ENCODE results near the gene TASL.
"Not testable (repeated sequence)": the region's sequence is repeated elsewhere in the genome, so short reads cannot be mapped to it uniquely, and the experiment has no call there.

The TASL gene

GRCh38 chrX:30577362-30577991 is at the start of gene TASL:
TSS of gene TASL (minus strand) at chrX:30577766. CDS start at chrX:30560355, 17,411 bp downstream.
- DNase-seq (ENCODE audit: low read depth) = no peak

- DNase-seq (ENCODE audit: low read depth) = no peak
These were observed 48.8 kb upstream of the TASL start for GRCh38 chrX:30626402-30626801.

- DNase-seq (ENCODE audit: low read depth) = no peak
These were observed 44.8 kb upstream of the TASL start for GRCh38 chrX:30622361-30622760.

GRCh38 chrX:30620980-30621618 is 43.5 kb upstream of the TASL start:
- no peak for DNase-seq (ENCODE audit: low read depth)

- DNase-seq (ENCODE audit: low read depth) = no peak
These were observed 42.6 kb upstream of the TASL start for GRCh38 chrX:30620125-30620524.

- DNase-seq (ENCODE audit: low read depth) = no peak
These were observed 40.7 kb upstream of the TASL start for GRCh38 chrX:30618160-30618765.

GRCh38 chrX:30615229-30615628 is 37.7 kb upstream of the TASL start:
- DNase-seq (ENCODE audit: low read depth) = no peak

GRCh38 chrX:30613721-30614120 is 36.2 kb upstream of the TASL start:
- no peak for DNase-seq (ENCODE audit: low read depth)

- no peak for DNase-seq (ENCODE audit: low read depth)
These were observed 34.7 kb upstream of the TASL start for GRCh38 chrX:30612250-30612655.

GRCh38 chrX:30610026-30610425 is 32.5 kb upstream of the TASL start:
- no peak for DNase-seq (ENCODE audit: low read depth)

- no peak for DNase-seq (ENCODE audit: low read depth)
These were observed 29.6 kb upstream of the TASL start for GRCh38 chrX:30607155-30607554.

- DNase-seq (ENCODE audit: low read depth) = not testable (repeated sequence)
These were observed 23.0 kb upstream of the TASL start for GRCh38 chrX:30600269-30601176.

- no peak for DNase-seq (ENCODE audit: low read depth)
These were observed 19.8 kb upstream of the TASL start for GRCh38 chrX:30597216-30598012.

GRCh38 chrX:30593440-30594200 is 16.1 kb upstream of the TASL start:
- no peak for DNase-seq (ENCODE audit: low read depth)

GRCh38 chrX:30592831-30593230 is 15.3 kb upstream of the TASL start:
- no peak for DNase-seq (ENCODE audit: low read depth)

GRCh38 chrX:30590368-30590767 is 12.8 kb upstream of the TASL start:
- DNase-seq (ENCODE audit: low read depth) = no peak

GRCh38 chrX:30589146-30589888 is 11.8 kb upstream of the TASL start:
- no peak for DNase-seq (ENCODE audit: low read depth)

GRCh38 chrX:30586516-30586915 is 8.9 kb upstream of the TASL start:
- no peak for DNase-seq (ENCODE audit: low read depth)

- no peak for DNase-seq (ENCODE audit: low read depth)
These were observed 5.1 kb upstream of the TASL start for GRCh38 chrX:30582664-30583063.

- DNase-seq (ENCODE audit: low read depth) = no peak
These were observed 3.1 kb upstream of the TASL start for GRCh38 chrX:30580641-30581040.
